ENCODE results near the gene PPT2. TPM values are rescaled to one million over a fixed set of nuclear protein-coding genes. Genes with fewer than 3 reads are reported as not detected.

The PPT2 gene
- total RNA-seq, 2 donors from 2014 or later = 51.1 to 65.3 TPM

DNA sequence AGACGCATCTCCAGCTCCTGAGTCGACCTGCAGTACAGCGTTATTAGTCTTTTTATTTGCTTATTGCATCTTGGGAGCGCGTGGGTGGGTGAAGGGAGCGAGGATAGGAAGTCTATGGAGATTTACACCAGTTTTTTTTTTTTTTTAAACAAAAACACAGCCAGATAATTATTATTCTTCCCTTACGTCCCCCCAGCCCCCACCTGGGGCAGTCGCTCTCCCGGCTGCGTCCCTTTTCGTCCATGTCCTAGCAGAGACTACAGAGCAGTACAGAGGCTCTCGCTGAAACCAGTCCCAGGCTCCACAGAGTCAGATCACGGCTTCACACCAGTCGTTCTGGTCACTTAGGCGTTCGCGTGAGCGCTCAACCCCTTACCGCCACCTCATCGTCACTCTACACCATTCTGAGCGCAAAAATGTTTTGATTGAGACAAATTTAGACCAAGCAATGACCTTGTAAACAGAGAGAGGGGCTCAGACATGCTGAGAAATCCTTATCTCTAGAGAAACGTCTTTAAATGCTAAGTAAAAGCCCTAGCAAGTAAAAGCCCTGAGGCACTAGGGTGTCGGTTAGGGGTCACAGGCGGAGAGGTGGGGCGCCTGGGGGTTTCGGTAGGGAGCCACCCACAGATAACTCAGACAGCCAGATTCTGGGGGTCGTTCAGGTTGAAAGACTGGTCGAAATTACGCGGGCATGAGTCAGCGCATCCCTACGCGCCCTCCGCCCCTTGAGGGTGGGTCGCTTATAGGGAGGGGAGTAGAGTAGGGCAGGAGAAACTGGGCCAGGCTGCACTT lies 975 bp upstream of the PPT2 start:
- TF ChIP-seq, protein P1, sequence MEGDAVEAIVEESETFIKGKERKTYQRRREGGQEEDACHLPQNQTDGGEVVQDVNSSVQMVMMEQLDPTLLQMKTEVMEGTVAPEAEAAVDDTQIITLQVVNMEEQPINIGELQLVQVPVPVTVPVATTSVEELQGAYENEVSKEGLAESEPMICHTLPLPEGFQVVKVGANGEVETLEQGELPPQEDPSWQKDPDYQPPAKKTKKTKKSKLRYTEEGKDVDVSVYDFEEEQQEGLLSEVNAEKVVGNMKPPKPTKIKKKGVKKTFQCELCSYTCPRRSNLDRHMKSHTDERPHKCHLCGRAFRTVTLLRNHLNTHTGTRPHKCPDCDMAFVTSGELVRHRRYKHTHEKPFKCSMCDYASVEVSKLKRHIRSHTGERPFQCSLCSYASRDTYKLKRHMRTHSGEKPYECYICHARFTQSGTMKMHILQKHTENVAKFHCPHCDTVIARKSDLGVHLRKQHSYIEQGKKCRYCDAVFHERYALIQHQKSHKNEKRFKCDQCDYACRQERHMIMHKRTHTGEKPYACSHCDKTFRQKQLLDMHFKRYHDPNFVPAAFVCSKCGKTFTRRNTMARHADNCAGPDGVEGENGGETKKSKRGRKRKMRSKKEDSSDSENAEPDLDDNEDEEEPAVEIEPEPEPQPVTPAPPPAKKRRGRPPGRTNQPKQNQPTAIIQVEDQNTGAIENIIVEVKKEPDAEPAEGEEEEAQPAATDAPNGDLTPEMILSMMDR (conservative IDR thresholded peaks at IDR 0.05) = no peak
- Histone ChIP-seq H3K9ac (ENCODE audit: extremely low read depth, low read length, poor library complexity, severe bottlenecking) (peak overlapping the region; percentile 94), H3K9me3 (ENCODE audit: control insufficient read depth, low read length) (peaks cover 10% of the 10 kb centered on the region), H3K27ac (ENCODE audit: low read depth, low read length) (peak overlapping the region; percentile 77), H3K27me3 (ENCODE audit: control insufficient read depth, insufficient read depth, low read length, poor library complexity, severe bottlenecking) (no peaks in the 10 kb centered on the region), H3K36me3 (ENCODE audit: control insufficient read depth, insufficient read depth, low read length) (peaks cover 25% of the 10 kb centered on the region), H3K4me1 (ENCODE audit: control insufficient read depth, insufficient read depth, low read length) (peaks cover 11% of the 10 kb centered on the region), H3K4me3 (ENCODE audit: low read length) (peak overlapping the region; percentile 98)
- H3K27ac Mint-ChIP-seq = peak overlapping the region; percentile 98
- peaks cover 32% of the 10 kb centered on the region for H3K27me3 Mint-ChIP-seq (ENCODE audit: insufficient read depth)
- peak overlapping the region; percentile 97 for H3K4me3 Mint-ChIP-seq
- DNase-seq = peak; percentile 90
- peaks cover 38% of the 10 kb centered on the region for H3K4me1 Mint-ChIP-seq
- peaks cover 26% of the 10 kb centered on the region for H3K36me3 Mint-ChIP-seq (ENCODE audit: low read depth)
- peaks cover 7% of the 10 kb centered on the region for H3K9me3 Mint-ChIP-seq
- 2 to 9% methylated on average over 22 to 35 of the region's 35 CpGs for WGBS, 2 experiments (ENCODE audit: insufficient coverage in 1 of 2, insufficient read length in 1 of 2)

DNA sequence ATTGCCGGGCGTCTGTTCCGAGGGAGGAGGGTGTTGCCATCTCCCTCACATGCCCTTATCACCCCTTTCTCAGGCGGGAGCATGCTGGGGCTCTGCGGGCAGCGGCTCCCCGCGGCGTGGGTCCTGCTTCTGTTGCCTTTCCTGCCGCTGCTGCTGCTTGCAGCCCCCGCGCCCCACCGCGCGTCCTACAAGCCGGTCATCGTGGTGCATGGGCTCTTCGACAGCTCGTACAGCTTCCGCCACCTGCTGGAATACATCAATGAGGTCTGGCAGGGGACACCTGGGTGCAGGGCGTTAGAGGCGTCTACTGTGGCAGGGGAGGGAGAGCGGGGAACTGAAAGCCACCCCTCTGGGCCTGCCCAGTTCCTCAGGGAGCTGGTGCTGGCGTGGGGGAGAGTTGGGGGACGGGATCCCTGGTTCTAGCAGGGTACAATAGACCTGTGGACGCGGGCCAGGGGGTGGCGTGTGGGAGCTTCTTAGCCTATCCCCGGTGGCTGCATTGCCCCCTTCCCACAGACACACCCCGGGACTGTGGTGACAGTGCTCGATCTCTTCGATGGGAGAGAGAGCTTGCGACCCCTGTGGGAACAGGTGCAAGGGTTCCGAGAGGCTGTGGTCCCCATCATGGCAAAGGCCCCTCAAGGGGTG lies 697 bp downstream of the PPT2 start:
- H3K27me3 Mint-ChIP-seq (ENCODE audit: insufficient read depth) = peaks cover 22% of the 10 kb centered on the region
- peak; percentile 91 for DNase-seq
- H3K27me3 ChIP-seq (ENCODE audit: control insufficient read depth, insufficient read depth, low read length, poor library complexity, severe bottlenecking) = no peaks in the 10 kb centered on the region
- peak overlapping the region; percentile 75 for H3K27ac ChIP-seq (ENCODE audit: low read depth, low read length)
- H3K4me1 Mint-ChIP-seq = peaks cover 40% of the 10 kb centered on the region
- TF ChIP-seq, protein P1 (conservative IDR thresholded peaks at IDR 0.05) = peak; percentile 77
- peaks cover 41% of the 10 kb centered on the region for H3K36me3 Mint-ChIP-seq (ENCODE audit: low read depth)
- peaks cover 16% of the 10 kb centered on the region for H3K9me3 ChIP-seq (ENCODE audit: control insufficient read depth, low read length)
- peak overlapping the region; percentile 94 for H3K9ac ChIP-seq (ENCODE audit: extremely low read depth, low read length, poor library complexity, severe bottlenecking)
- H3K36me3 ChIP-seq (ENCODE audit: control insufficient read depth, insufficient read depth, low read length) = peaks cover 36% of the 10 kb centered on the region
- H3K27ac Mint-ChIP-seq = peak overlapping the region; percentile 98
- peak overlapping the region; percentile 98 for H3K4me3 ChIP-seq (ENCODE audit: low read length)
- 16 to 29% methylated on average over 23 to 34 of the region's 34 CpGs for WGBS, 2 experiments (ENCODE audit: insufficient coverage in 1 of 2, insufficient read length in 1 of 2)
- peak overlapping the region; percentile 97 for H3K4me3 Mint-ChIP-seq
- peaks cover 11% of the 10 kb centered on the region for H3K4me1 ChIP-seq (ENCODE audit: control insufficient read depth, insufficient read depth, low read length)
- H3K9me3 Mint-ChIP-seq = peaks cover 11% of the 10 kb centered on the region

DNA sequence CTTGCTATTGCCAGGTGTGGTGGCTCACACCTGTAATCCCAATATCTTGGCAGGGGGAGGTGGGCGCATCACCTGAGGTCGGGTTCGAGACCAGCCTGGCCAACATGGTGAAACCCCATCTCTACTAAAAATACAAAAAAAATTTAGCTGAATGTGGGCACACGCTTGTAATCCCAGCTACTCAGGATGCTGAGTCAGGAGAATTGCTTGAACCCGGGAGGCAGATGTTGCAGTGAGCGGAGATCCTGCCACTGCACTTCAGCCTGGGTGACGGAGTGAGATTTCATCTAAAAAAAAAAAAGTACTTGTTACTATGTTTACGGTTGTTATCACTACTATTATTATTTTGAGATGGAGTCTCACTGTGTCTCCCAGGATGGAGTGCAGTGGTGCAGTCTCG lies 3.0 kb downstream of the PPT2 start:
- Mint-ChIP-seq H3K4me3 (no peak overlapping the region), H3K36me3 (ENCODE audit: low read depth) (peaks cover 49% of the 10 kb centered on the region), H3K9me3 (peaks cover 11% of the 10 kb centered on the region), H3K4me1 (peaks cover 28% of the 10 kb centered on the region), H3K27me3 (ENCODE audit: insufficient read depth) (peaks cover 8% of the 10 kb centered on the region), H3K27ac (no peak overlapping the region)
- 92 to 96% methylated on average over 8 to 9 of the region's 9 CpGs for WGBS, 2 experiments (ENCODE audit: insufficient coverage in 1 of 2, insufficient read length in 1 of 2)
- Histone ChIP-seq H3K9ac (ENCODE audit: extremely low read depth, low read length, poor library complexity, severe bottlenecking) (no peak overlapping the region), H3K9me3 (ENCODE audit: control insufficient read depth, low read length) (peaks cover 16% of the 10 kb centered on the region), H3K27me3 (ENCODE audit: control insufficient read depth, insufficient read depth, low read length, poor library complexity, severe bottlenecking) (no peaks in the 10 kb centered on the region), H3K4me3 (ENCODE audit: low read length) (no peak overlapping the region), H3K36me3 (ENCODE audit: control insufficient read depth, insufficient read depth, low read length) (peaks cover 36% of the 10 kb centered on the region), H3K27ac (ENCODE audit: low read depth, low read length) (no peak overlapping the region), H3K4me1 (ENCODE audit: control insufficient read depth, insufficient read depth, low read length) (peaks cover 11% of the 10 kb centered on the region)
- TF ChIP-seq, protein P1 (conservative IDR thresholded peaks at IDR 0.05) = no peak
- no peak for DNase-seq
